H1 (cell line): ENCODE measurements around the gene ULK1. TPM values are rescaled to one million over a fixed set of nuclear protein-coding genes. Genes with fewer than 3 reads are reported as not detected.

Source experiments
- CTCF ChIA-PET: fragments of 300-600 bp; sonication (Branson Sonifier 250); formaldehyde crosslinking; loops from one replicate; lab custom pipeline; 2021; ENCODE audit not compliant: partially characterized antibody; lab: Charles Lee
- POLR2A ChIA-PET: fragments of 300-600 bp; sonication (Branson Sonifier 250); formaldehyde crosslinking; loops from one replicate; lab custom pipeline; 2021; ENCODE audit warnings: inconsistent platforms; ENCODE audit not compliant: partially characterized antibody; lab: Charles Lee
- DNase-seq, 2 experiments: peaks; one replicate each; pipeline versions ENCODE4 v3.0.0 to v3.0.0-alpha.2; 2010 to 2022; ENCODE audit warnings: low spot score in 2 of 2, low read depth in 1 of 2, mixed read lengths in 1 of 2
- FAIRE-seq: peaks from 2 replicates; lab custom pipeline; 2011; peaks lifted over from hg19 to GRCh38; lab: Jason Lieb, UNC
- H2AFZ ChIP-seq: 2 replicates; pipeline ENCODE4 v1.8.1; 2012; ENCODE audit warnings: low read length, inconsistent platforms
- H2AK5ac ChIP-seq: 2 replicates; pipeline ENCODE4 v1.6.1; 2013; ENCODE audit warnings: low read depth, low read length
- H2BK120ac ChIP-seq: replicated peaks from 2 replicates; pipeline ENCODE3; 2013; ENCODE audit warnings: low read depth, low read length, inconsistent platforms
- H2BK12ac ChIP-seq: 2 replicates; pipeline ENCODE4 v1.6.1; 2013; ENCODE audit warnings: low read depth, low read length
- H2BK15ac ChIP-seq: 2 replicates; pipeline ENCODE4 v1.6.1; 2013; ENCODE audit warnings: low read length
- H2BK20ac ChIP-seq: 2 replicates; pipeline ENCODE4 v1.6.1; 2013; ENCODE audit warnings: low read length
- H2BK5ac ChIP-seq: 2 replicates; pipeline ENCODE4 v1.6.1; 2013; ENCODE audit warnings: low read depth, low read length
- H3K14ac ChIP-seq: 2 replicates; pipeline ENCODE4 v1.6.1; 2013; ENCODE audit warnings: inconsistent platforms; ENCODE audit not compliant: insufficient read length
- H3K18ac ChIP-seq: 2 replicates; pipeline ENCODE4 v1.6.1; 2013; ENCODE audit warnings: low read length; ENCODE audit errors: extremely low read depth
- H3K23ac ChIP-seq: 2 replicates; pipeline ENCODE4 v1.6.1; 2013; ENCODE audit warnings: inconsistent platforms; ENCODE audit not compliant: insufficient read length
- H3K23me2 ChIP-seq: 2 replicates; pipeline ENCODE4 v1.6.1; 2013; ENCODE audit warnings: low read depth, low read length
- H3K27ac ChIP-seq: 2 replicates; pipeline ENCODE4 v1.6.1; 2011; ENCODE audit warnings: low read depth, low read length, inconsistent platforms
- H3K27me3 ChIP-seq, 4 experiments: replicated peaks in 1 of 4; 1 replicate in 1 of 4; 2 replicates in 3 of 4; pipeline versions ENCODE4 v1.6.1 to v1.8.1; 2011 to 2013; ENCODE audit warnings: low read length in 3 of 4, mild to moderate bottlenecking in 3 of 4, inconsistent platforms in 2 of 4, mixed read lengths in 2 of 4, moderate library complexity in 1 of 4; ENCODE audit not compliant: control insufficient read depth in 3 of 4, insufficient read depth in 3 of 4; ENCODE audit errors: extremely low read depth in 1 of 4
- H3K36me3 ChIP-seq, 4 experiments: 2 replicates each; pipeline versions ENCODE4 v1.6.1 to v1.8.1; 2011 to 2013; ENCODE audit warnings: mild to moderate bottlenecking in 4 of 4, low read length in 3 of 4, moderate library complexity in 2 of 4, control low read depth in 1 of 4, inconsistent platforms in 1 of 4; ENCODE audit not compliant: insufficient read depth in 4 of 4, control insufficient read depth in 2 of 4
- H3K4ac ChIP-seq: replicated peaks from 2 replicates; pipeline ENCODE3; 2013; ENCODE audit warnings: low read length, low read depth, mixed read lengths, inconsistent platforms; ENCODE audit not compliant: insufficient read length
- H3K4me1 ChIP-seq, 4 experiments: replicated peaks in 1 of 4; 1 replicate in 1 of 4; 2 replicates in 3 of 4; pipeline versions ENCODE4 v1.6.1 to v1.8.1; 2011 to 2013; ENCODE audit warnings: low read length in 3 of 4, inconsistent platforms in 2 of 4, mixed read lengths in 1 of 4; ENCODE audit not compliant: insufficient read depth in 4 of 4, control insufficient read depth in 3 of 4
- H3K4me2 ChIP-seq, 2 experiments: 2 replicates each; pipeline versions ENCODE4 v1.6.1 to v1.8.1; 2011 to 2013; ENCODE audit warnings: low read depth in 2 of 2, low read length in 2 of 2, control low read depth in 1 of 2, inconsistent platforms in 1 of 2, mild to moderate bottlenecking in 1 of 2; ENCODE audit not compliant: insufficient read depth in 1 of 2
- H3K4me3 ChIP-seq, 4 experiments: fragments of 200-600, 300-600 bp in 1 of 4; sonication (generic), shearing (Covaris generic), sonication (Bioruptor Twin) in 1 of 4; 2 replicates each; pipeline versions ENCODE4 v1.5.1 to v1.8.1; 2011 to 2016; ENCODE audit warnings: low read length in 4 of 4, low read depth in 3 of 4, control low read depth in 2 of 4, inconsistent platforms in 2 of 4, mild to moderate bottlenecking in 2 of 4, mixed read lengths in 1 of 4, moderate library complexity in 1 of 4; ENCODE audit not compliant: insufficient read depth in 2 of 4; ENCODE audit errors: extremely low read depth in 1 of 4
- H3K56ac ChIP-seq: replicated peaks from 2 replicates; pipeline ENCODE3; 2013; ENCODE audit warnings: low read depth, mild to moderate bottlenecking, mixed read lengths, low read length, inconsistent platforms; ENCODE audit not compliant: insufficient read length
- H3K79me1 ChIP-seq: 2 replicates; pipeline ENCODE4 v1.6.1; 2013; ENCODE audit warnings: low read depth, low read length, control low read depth
- H3K79me2 ChIP-seq, 2 experiments: 2 replicates each; pipeline versions ENCODE4 v1.6.1 to v1.8.1; 2012 to 2013; ENCODE audit warnings: low read length in 2 of 2, mild to moderate bottlenecking in 2 of 2, inconsistent platforms in 1 of 2; ENCODE audit not compliant: insufficient read depth in 2 of 2, control insufficient read depth in 1 of 2
- H3K9ac ChIP-seq, 4 experiments: replicated peaks in 1 of 4; 1 replicate in 1 of 4; 2 replicates in 3 of 4; pipeline versions ENCODE4 v1.6.1 to v1.8.1; 2011 to 2013; ENCODE audit warnings: low read depth in 3 of 4, low read length in 3 of 4, control low read depth in 2 of 4, mild to moderate bottlenecking in 2 of 4, moderate library complexity in 2 of 4, inconsistent platforms in 1 of 4; ENCODE audit errors: extremely low read depth in 1 of 4
- H3K9me3 ChIP-seq, 2 experiments: 2 replicates each; pipeline versions ENCODE4 v1.6.1 to v1.8.1; 2012 to 2013; ENCODE audit warnings: mild to moderate bottlenecking in 2 of 2, moderate library complexity in 2 of 2, control low read depth in 1 of 2, inconsistent platforms in 1 of 2, low read depth in 1 of 2, low read length in 1 of 2, mixed read lengths in 1 of 2; ENCODE audit not compliant: insufficient read depth in 2 of 2
- H4K20me1 ChIP-seq, 2 experiments: replicated peaks in 1 of 2; 2 replicates each; pipeline versions ENCODE3 to v1.8.1; 2011 to 2013; ENCODE audit warnings: inconsistent platforms in 2 of 2, low read length in 2 of 2, mild to moderate bottlenecking in 1 of 2; ENCODE audit not compliant: insufficient read depth in 2 of 2, control insufficient read depth in 1 of 2
- H4K5ac ChIP-seq: 2 replicates; pipeline ENCODE4 v1.6.1; 2013; ENCODE audit warnings: low read length, low read depth, mixed read lengths, inconsistent platforms; ENCODE audit not compliant: insufficient read length
- H4K8ac ChIP-seq: 2 replicates; pipeline ENCODE4 v1.8.0; 2013; ENCODE audit warnings: mild to moderate bottlenecking, moderate library complexity, low read length, inconsistent platforms; ENCODE audit not compliant: insufficient read depth; ENCODE audit errors: extremely low read depth
- H4K91ac ChIP-seq: replicated peaks from 2 replicates; pipeline ENCODE3; 2013; ENCODE audit warnings: low read length, mixed read lengths, inconsistent platforms; ENCODE audit not compliant: insufficient read length
- WGBS, 2 experiments: shearing (Covaris generic) in 1 of 2; methylation state at CpG; one replicate each; pipeline versions ENCODE4 v1.1.6 to v1.1.7; 2013 to 2015; ENCODE audit warnings: low lambda C conversion rate in 2 of 2, mixed read lengths in 2 of 2, inconsistent platforms in 1 of 2, low coverage in 1 of 2, missing lambda C conversion rate in 1 of 2; ENCODE audit not compliant: insufficient replicate concordance in 2 of 2, insufficient coverage in 1 of 2, insufficient read length in 1 of 2; ENCODE audit errors: extremely low coverage in 1 of 2, missing lambda C conversion rate in 1 of 2; 5-methylcytosine and 5-hydroxymethylcytosine counted together
- polyA plus RNA-seq, 7 experiments: library from polyadenylated mRNA; depleted of rRNA in 3 of 7; stranded (reverse) in 5 of 7; unstranded in 2 of 7; fragments of >200 nt in 5 of 7; fragments of 200-250 nt in 2 of 7; gene quantifications; 1 replicate in 5 of 7; 2 replicates in 1 of 7; 4 replicates in 1 of 7; pipeline versions ENCODE4 v1.2.1 to v1.2.3, GENCODE V29; 2011 to 2013; ENCODE audit warnings: missing spikeins in 2 of 7, mixed read lengths in 2 of 7
- total RNA-seq: library from RNA; stranded (reverse); fragmentation: NEBNext Ultra II Directional; extraction: Animal tissue kit (Norgen Biotek cat#: 25700); gene quantifications from 2 replicates; pipeline ENCODE4 v1.2.1, GENCODE V29; 2021

The ULK1 gene
- total and polyA plus RNA-seq, 2 of the 8 experiments (the other 6 are each of a cell fraction or from before 2014, with no cell fraction given): 13.0 to 44.1 TPM

DNA sequence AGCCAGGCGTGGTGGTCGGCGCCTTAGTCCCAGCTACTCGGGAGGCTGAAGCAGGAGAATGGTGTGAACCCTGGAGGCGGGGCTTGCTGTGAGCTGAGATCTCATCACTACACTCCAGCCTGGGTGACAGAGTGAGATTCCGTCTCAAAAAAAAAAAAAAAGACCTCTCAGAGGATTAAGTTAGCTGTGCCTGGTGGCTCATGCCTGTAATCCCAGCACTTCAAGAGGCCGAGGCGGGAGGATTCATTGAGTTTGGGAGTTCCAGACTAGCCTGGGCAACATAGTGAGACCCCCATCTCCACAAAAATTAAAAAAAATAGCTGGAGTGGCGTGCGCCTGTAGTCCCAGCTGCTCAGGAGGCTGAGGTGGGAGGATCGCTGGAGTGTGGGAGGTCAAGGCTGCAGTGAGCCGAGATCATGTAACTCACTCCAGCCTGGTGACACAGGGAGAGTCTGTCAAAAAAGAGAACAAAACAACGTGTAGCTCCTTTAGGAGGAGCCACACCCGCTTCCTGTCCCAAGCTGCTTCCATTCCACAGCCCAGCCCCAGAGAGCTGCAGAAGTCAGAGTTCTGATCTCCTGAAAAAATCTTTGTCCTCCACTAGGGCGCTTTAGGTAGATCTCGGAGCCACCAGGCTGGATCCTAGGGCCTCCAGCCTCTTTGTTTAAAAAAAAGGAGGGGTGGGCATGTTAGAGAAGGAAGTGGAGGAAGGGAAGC lies 11.5 kb upstream of the ULK1 start:
- no peak overlapping the region for H2BK120ac ChIP-seq
- H3K9me3 ChIP-seq: peaks cover 4 to 5% of the 10 kb centered on the region in 2 experiments; a peak in 3 of 4 replicates
- H3K79me1 ChIP-seq: no peaks in the 10 kb centered on the region
- H2BK15ac ChIP-seq: no peak overlapping the region
- ChIA-PET CTCF (interaction anchor here (0.6 to 1.6 kb wide), 9 partner anchors 10 to 261 kb away, joined by 3 to 5 read pairs (median 3); no protein-coding TSS in a partner anchor), POLR2A (interaction anchor here (0.6 to 1.2 kb wide), 6 partner anchors 10 to 199 kb away, joined by 3 read pairs; no protein-coding TSS in a partner anchor)
- H3K79me2 ChIP-seq: no peaks in the 10 kb centered on the region
- no peak overlapping the region for H3K14ac ChIP-seq
- FAIRE-seq (no peak), DNase-seq (no peak)
- H3K36me3 ChIP-seq: no peaks in the 10 kb centered on the region
- no peak overlapping the region for H2AFZ ChIP-seq
- peaks cover 0 to 3% (median 0%) of the 10 kb centered on the region in 4 experiments; a peak in 2 of 7 replicates for H3K4me1 ChIP-seq
- no peak overlapping the region for H3K4me2 ChIP-seq
- H3K23me2 ChIP-seq: no peaks in the 10 kb centered on the region
- H4K20me1 ChIP-seq: no peaks in the 10 kb centered on the region
- H4K91ac ChIP-seq: no peak overlapping the region
- H3K9ac ChIP-seq: no peak overlapping the region
- H3K18ac ChIP-seq: no peak overlapping the region
- no peak overlapping the region for H3K23ac ChIP-seq
- no peak overlapping the region for H2AK5ac ChIP-seq
- no peaks in the 10 kb centered on the region; a peak in 1 of 7 replicates for H3K27me3 ChIP-seq
- no peak overlapping the region for H2BK20ac ChIP-seq
- H3K27ac ChIP-seq: no peak overlapping the region
- peak overlapping the region; percentile 57; the same call in 1 of the 2 replicates for H4K8ac ChIP-seq
- WGBS, 2 experiments: 90% methylated on average over 15 of the region's 16 CpGs; no CpG with 5 or more reads in 1 of the 2 experiments
- H3K4me3 ChIP-seq: no peak overlapping the region
- H3K56ac ChIP-seq: no peak overlapping the region
- no peak overlapping the region for H2BK12ac ChIP-seq
- no peak overlapping the region for H4K5ac ChIP-seq
- no peak overlapping the region for H3K4ac ChIP-seq
- H2BK5ac ChIP-seq: no peak overlapping the region
